SK-N-MC (cell line): Measurements from ENCODE around the gene KIAA1328.

ENCODE experiments used
- DNase-seq: peaks from one replicate; pipeline ENCODE4 v3.0.0-alpha.2; 2011; ENCODE audit warnings: low read depth, low spot score
- H3K27ac ChIP-seq: fragments of 200-600 bp; sonication (generic); 2 replicates; pipeline ENCODE4 v1.5.1; 2016; ENCODE audit warnings: mixed run types
- H3K36me3 ChIP-seq: fragments of 200-600 bp; sonication (generic); 2 replicates; pipeline ENCODE4 v1.6.1; 2017; ENCODE audit warnings: antibody characterized with exemption, low read length, mixed read lengths; ENCODE audit not compliant: insufficient read depth
- H3K4me3 ChIP-seq: fragments of 200-600 bp; sonication (generic); 2 replicates; pipeline ENCODE4 v1.5.1; 2016
- H3K9ac ChIP-seq: fragments of 200-600 bp; sonication (generic); 2 replicates; pipeline ENCODE4 v1.8.0; 2017; ENCODE audit warnings: mixed run types, mixed read lengths; ENCODE audit not compliant: insufficient read length
- H3K9me3 ChIP-seq: fragments of 200-600 bp; sonication (generic); 2 replicates; pipeline ENCODE4 v1.6.1; 2017; ENCODE audit warnings: low read depth, mild to moderate bottlenecking, antibody characterized with exemption, low read length, moderate library complexity, mixed read lengths
- EZH2 ChIP-seq: fragments of 200-600 bp; sonication (generic); IDR thresholded peaks from one replicate; pipeline ENCODE4 v1.6.1; 2017; ENCODE audit warnings: antibody characterized with exemption
- FOXP2 ChIP-seq: optimal IDR thresholded peaks from 2 replicates; pipeline ENCODE3; 2011; ENCODE audit warnings: mild to moderate bottlenecking, moderate library complexity; ENCODE audit not compliant: insufficient read depth; ENCODE audit errors: extremely low read length, control extremely low read depth
- POLR2AphosphoS5 ChIP-seq: IDR thresholded peaks from 2 replicates; pipeline ENCODE4 v1.6.1; 2012; ENCODE audit warnings: mild to moderate bottlenecking, low read depth, low read length, borderline replicate concordance

KIAA1328 gene

GRCh38 chr18:37244618-37245017 is 415.7 kb downstream of the KIAA1328 start:
- Histone ChIP-seq H3K4me3 (no peak overlapping the region), H3K36me3 (no peaks in the 10 kb centered on the region), H3K9me3 (no peaks in the 10 kb centered on the region), H3K27ac (no peak overlapping the region), H3K9ac (no peak overlapping the region)
- no peak for DNase-seq
- TF ChIP-seq POLR2AphosphoS5 (no peak), FOXP2 (no peak), EZH2 (no peak)

GRCh38 chr18:37246779-37247340 is 417.9 kb downstream of the KIAA1328 start:
- no peak for TF ChIP-seq FOXP2
- TF ChIP-seq EZH2 = no peak
- no peak for TF ChIP-seq POLR2AphosphoS5
- H3K9me3 ChIP-seq = no peaks in the 10 kb centered on the region

GRCh38 chr18:37247497-37248161 is 418.7 kb downstream of the KIAA1328 start:
- Histone ChIP-seq H3K4me3 (no peak overlapping the region), H3K9ac (no peak overlapping the region), H3K9me3 (no peaks in the 10 kb centered on the region), H3K36me3 (no peaks in the 10 kb centered on the region), H3K27ac (no peak overlapping the region)
- no peak for DNase-seq
- no peak for TF ChIP-seq FOXP2
- TF ChIP-seq EZH2 = no peak
- TF ChIP-seq POLR2AphosphoS5 = no peak

More at GRCh38 chr18:37246779-37247340, 417.9 kb downstream of the KIAA1328 start:
- DNase-seq = no peak
- H3K36me3 ChIP-seq = no peaks in the 10 kb centered on the region
- H3K4me3 ChIP-seq = no peak overlapping the region
- no peak overlapping the region for H3K27ac ChIP-seq
- H3K9ac ChIP-seq = no peak overlapping the region

- no peak for TF ChIP-seq EZH2
- Histone ChIP-seq H3K27ac (no peak overlapping the region), H3K4me3 (no peak overlapping the region), H3K9ac (no peak overlapping the region), H3K36me3 (no peaks in the 10 kb centered on the region), H3K9me3 (no peaks in the 10 kb centered on the region)
- DNase-seq = no peak
Observed at GRCh38 chr18:37248281-37248680, 419.4 kb downstream of the KIAA1328 start.

DNA sequence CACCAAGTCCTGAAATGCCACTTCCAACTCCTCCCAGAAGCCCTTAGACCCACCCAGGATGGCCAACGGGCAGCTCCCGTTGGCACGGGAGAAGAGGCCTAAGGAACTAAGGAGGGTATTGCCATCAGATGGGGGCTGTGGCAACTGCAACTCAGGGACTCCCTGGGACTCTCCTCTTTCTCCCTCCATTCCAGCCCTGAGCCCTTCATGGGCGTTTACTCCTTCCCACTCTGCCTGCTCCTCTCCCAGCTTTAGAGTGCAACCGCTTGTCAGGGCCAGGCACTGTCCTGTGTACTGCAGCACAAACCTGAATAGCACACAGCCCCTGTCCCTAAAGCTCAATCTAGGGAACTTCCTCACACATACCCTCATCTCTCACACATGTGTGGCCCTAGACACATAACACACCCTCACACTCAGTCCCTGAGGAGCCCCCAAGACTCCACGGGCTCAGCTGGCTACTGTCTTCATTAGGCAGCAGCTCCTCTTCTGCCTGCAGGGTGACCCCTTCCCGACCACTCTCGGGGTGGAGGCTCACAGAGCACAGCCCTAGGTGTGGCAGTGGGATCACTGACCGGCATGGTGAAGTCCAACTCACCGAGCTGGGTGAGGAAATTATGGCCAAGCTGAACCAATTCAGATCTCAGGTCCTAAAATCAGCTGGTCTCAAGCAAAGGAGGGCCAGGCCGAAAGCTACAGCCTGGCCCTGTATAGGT is 420.4 kb downstream of the KIAA1328 start:
- Histone ChIP-seq H3K4me3 (no peak overlapping the region), H3K27ac (no peak overlapping the region), H3K9me3 (no peaks in the 10 kb centered on the region), H3K36me3 (no peaks in the 10 kb centered on the region), H3K9ac (no peak overlapping the region)
- DNase-seq = no peak
- TF ChIP-seq POLR2AphosphoS5 (no peak), EZH2 (no peak), FOXP2 (no peak)

- Histone ChIP-seq H3K4me3 (no peak overlapping the region), H3K9ac (no peak overlapping the region), H3K9me3 (no peaks in the 10 kb centered on the region), H3K27ac (no peak overlapping the region), H3K36me3 (no peaks in the 10 kb centered on the region)
- no peak for DNase-seq
- TF ChIP-seq EZH2 (no peak), POLR2AphosphoS5 (no peak), FOXP2 (no peak)
Observed at GRCh38 chr18:37249895-37250618, 421.1 kb downstream of the KIAA1328 start.

GRCh38 chr18:37251679-37252078 is 422.8 kb downstream of the KIAA1328 start:
- no peak overlapping the region for H3K27ac ChIP-seq
- no peak overlapping the region for H3K9ac ChIP-seq
- no peak overlapping the region for H3K4me3 ChIP-seq
- no peak for DNase-seq
- TF ChIP-seq POLR2AphosphoS5 (no peak), FOXP2 (no peak)
- H3K36me3 ChIP-seq = no peaks in the 10 kb centered on the region
- H3K9me3 ChIP-seq = no peaks in the 10 kb centered on the region

- Histone ChIP-seq H3K27ac (no peak overlapping the region), H3K9me3 (no peaks in the 10 kb centered on the region), H3K4me3 (no peak overlapping the region), H3K9ac (no peak overlapping the region), H3K36me3 (no peaks in the 10 kb centered on the region)
- TF ChIP-seq EZH2 = no peak
- TF ChIP-seq POLR2AphosphoS5 = no peak
- TF ChIP-seq FOXP2 = no peak
- DNase-seq = no peak
Observed at GRCh38 chr18:37252342-37252741, 423.4 kb downstream of the KIAA1328 start.
